Left ventricle myocardium inferior (tissue), 1 donor: ENCODE results near the gene SACM1L. TPM values are rescaled to one million over a fixed set of nuclear protein-coding genes. Genes with fewer than 3 reads are reported as not detected.
A peak's percentile ranks its signal among the peaks of the same experiment; 100 is the strongest.

Source experiments
- DNase-seq: peaks from one replicate; pipeline ENCODE4 v3.0.0-alpha.2; 2020
- H3K27ac ChIP-seq: fragments of 200-600 bp; replicated peaks from 2 replicates; pipeline ENCODE4 v1.8.0; 2021
- H3K27me3 ChIP-seq: fragments of 200-600 bp; 2 replicates; pipeline ENCODE4 v1.8.0; 2021; ENCODE audit warnings: low read depth
- H3K36me3 ChIP-seq: fragments of 200-600 bp; 2 replicates; pipeline ENCODE4 v1.8.0; 2021
- H3K4me1 ChIP-seq: fragments of 200-600 bp; 2 replicates; pipeline ENCODE4 v1.8.0; 2021
- H3K4me3 ChIP-seq: fragments of 200-600 bp; 2 replicates; pipeline ENCODE4 v1.8.0; 2021; ENCODE audit warnings: mild to moderate bottlenecking, moderate library complexity
- H3K9me3 ChIP-seq: fragments of 200-600 bp; replicated peaks from 2 replicates; pipeline ENCODE4 v1.8.0; 2021
- CTCF ChIP-seq: fragments of 200-600 bp; IDR thresholded peaks from 2 replicates; pipeline ENCODE4 v1.8.0; 2021; ENCODE audit warnings: antibody characterized with exemption, mild to moderate bottlenecking, borderline replicate concordance
- intact Hi-C: fragments of 100-400 bp; cut with micrococcal nuclease; formaldehyde crosslinking; loops from one replicate; pipeline ENCODE4 v1.11.0; 2022
- long read RNA-seq: library from polyadenylated mRNA; unstranded; transcript quantifications from one replicate; pipeline ENCODE4 v2.0.0, GENCODE V29; 2021
- total RNA-seq: library from RNA; stranded (reverse); fragmentation: NEBNext Ultra II Directional; extraction: Animal tissue kit (Norgen Biotek cat#: 25700); gene quantifications from one replicate; pipeline ENCODE4 v1.2.1, GENCODE V29; 2021
- donor health status: DM: no; HTN: yes; CAD: no; lungs with severe emphysema.

The SACM1L gene
- 20.9 TPM for total RNA-seq
- long read RNA-seq, transcript SACM1L-201 (20 exons, 3,723 nt): major isoform, 40 of 49 reads
- long read RNA-seq, partial matches to known transcripts: 3 of 49 reads
- long read RNA-seq, other reads (novel, unspliced or antisense): 5 of 49 reads

DNA sequence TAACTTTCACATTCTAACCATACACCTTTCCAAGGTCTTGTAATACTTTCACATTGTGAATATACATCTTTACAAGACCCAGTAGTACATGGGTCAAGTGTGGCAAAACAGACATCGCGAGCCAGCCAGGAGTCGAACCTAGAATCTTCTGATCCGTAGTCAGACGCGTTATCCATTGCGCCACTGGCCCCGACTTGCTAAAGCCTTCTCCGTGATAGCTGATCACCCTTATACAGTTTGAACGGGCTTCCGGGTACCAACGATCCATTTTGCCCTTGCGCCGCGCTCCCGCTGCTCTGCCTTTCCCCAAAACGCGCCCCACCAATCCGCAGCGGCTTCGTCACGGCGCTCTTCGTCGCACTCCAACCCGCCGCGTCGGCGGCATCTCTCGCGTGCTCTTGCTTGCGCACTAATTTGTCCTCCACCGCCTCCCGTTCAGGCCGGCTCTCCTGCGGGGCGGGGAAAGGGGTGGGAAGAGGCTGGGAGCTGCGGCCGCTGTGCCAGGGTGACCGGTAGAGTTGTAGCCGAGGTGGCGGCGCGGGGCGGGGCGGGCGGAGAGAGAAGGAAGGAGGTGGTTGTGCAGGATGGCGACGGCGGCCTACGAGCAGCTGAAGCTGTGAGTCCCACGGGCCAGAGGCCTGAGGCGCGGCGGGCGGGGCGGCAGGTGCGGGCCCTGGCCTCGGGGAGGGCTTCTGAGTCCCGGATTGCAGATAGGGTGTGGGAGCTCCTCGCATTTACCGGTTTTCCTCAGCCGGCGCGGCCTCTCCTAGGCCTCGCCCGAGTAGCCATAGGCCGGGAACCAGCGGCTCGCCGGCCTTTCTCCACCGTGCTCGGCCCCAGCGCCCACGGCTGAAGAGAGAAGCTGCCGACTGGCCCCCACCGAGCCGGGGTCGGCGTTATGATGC, at the start of gene SACM1L:
Gene SACM1L (plus strand): TSS at position 515 of the 905 bp plus-strand sequence. CDS start 70 bp downstream, at position 585.
- no peak for TF ChIP-seq CTCF
- H3K9me3 ChIP-seq: no peaks in the 10 kb centered on the region
- intact Hi-C loops: no loop called here
- peaks cover 7% of the 10 kb centered on the region for H3K36me3 ChIP-seq
- H3K27me3 ChIP-seq: no peaks in the 10 kb centered on the region
- H3K4me3 ChIP-seq: peak within 1 kb of the TSS; percentile 72
- peak within 1 kb of the TSS; percentile 86 for H3K27ac ChIP-seq
- H3K4me1 ChIP-seq: peaks cover 75% of the 10 kb centered on the region
- peak; percentile 98 for DNase-seq

GRCh38 chr3:45640091-45640507, 49.1 kb upstream of the SACM1L start:
- no peak for DNase-seq
- no peaks in the 10 kb centered on the region for H3K9me3 ChIP-seq
- H3K4me1 ChIP-seq: peaks cover 69% of the 10 kb centered on the region
- H3K4me3 ChIP-seq: no peak overlapping the region
- H3K27ac ChIP-seq: no peak overlapping the region
- no peaks in the 10 kb centered on the region for H3K27me3 ChIP-seq
- intact Hi-C loops: no loop called here
- TF ChIP-seq CTCF: no peak
- peaks cover 22% of the 10 kb centered on the region for H3K36me3 ChIP-seq

DNA sequence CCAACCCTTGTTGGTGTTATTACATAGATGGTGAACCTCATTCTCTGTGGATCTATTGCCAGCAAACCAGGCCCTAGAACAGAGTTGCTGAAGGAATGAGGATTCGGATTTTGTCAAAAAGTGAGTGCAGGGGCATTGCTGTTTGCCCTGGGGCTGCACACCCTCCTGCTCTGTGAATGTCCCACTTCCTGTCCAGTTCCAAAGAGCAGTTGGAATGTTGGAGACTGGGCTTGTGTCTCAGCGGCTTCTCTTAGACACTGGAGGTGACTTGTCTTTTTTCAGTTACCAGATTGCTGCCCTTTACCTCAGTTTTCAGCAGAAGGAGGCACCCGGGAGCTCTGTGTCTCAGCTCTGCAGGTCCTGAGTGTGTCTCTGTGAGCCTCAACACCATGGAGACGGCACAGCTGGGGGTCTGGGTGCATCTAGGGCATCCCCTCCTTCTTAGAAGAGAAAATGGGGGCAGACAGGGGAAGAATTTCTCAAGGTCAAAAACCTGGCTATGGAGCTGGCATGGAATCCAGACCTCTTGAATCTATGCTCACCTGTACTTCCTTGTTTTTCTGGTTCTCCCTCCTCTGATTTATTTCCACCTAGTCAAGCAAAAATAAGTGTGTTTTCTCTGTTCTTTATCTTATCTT, 48.4 kb upstream of the SACM1L start:
- no peak for DNase-seq
- no peak for TF ChIP-seq CTCF
- Histone ChIP-seq H3K9me3 (no peaks in the 10 kb centered on the region), H3K36me3 (peaks cover 22% of the 10 kb centered on the region), H3K4me1 (peaks cover 70% of the 10 kb centered on the region), H3K27ac (no peak overlapping the region), H3K27me3 (no peaks in the 10 kb centered on the region), H3K4me3 (no peak overlapping the region)
- intact Hi-C loops: no loop called here

- Histone ChIP-seq H3K4me3 (no peak overlapping the region), H3K4me1 (peaks cover 79% of the 10 kb centered on the region), H3K36me3 (peaks cover 13% of the 10 kb centered on the region), H3K9me3 (no peaks in the 10 kb centered on the region), H3K27ac (no peak overlapping the region), H3K27me3 (no peaks in the 10 kb centered on the region)
- intact Hi-C loops: no loop called here
- no peak for TF ChIP-seq CTCF
- DNase-seq: no peak
Observed at GRCh38 chr3:45641756-45642155, 47.4 kb upstream of the SACM1L start.

DNA sequence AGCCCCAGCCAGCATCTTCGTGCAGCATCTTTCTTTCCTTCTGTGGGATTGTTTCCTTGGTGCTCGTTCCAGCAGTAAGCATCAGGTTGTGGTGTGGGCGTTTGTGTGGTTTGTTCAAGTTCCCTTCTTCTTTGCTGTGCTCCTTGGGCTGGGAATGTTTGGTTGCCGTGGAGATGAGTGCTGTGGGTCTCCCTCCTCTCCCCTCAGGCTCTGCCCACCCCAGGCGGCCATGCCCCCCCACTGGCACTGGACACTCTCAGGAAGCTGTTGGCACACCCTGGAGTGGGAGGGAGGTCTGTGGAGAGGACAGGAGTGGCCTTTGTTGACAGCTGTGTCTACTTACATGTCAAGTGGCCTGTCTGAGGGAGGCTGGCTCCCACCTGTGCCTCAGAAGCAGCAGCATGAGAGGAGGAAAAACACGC, 46.5 kb upstream of the SACM1L start:
- no peak for TF ChIP-seq CTCF
- H3K4me3 ChIP-seq: no peak overlapping the region
- peaks cover 5% of the 10 kb centered on the region for H3K36me3 ChIP-seq
- H3K27ac ChIP-seq: peak overlapping the region; percentile 10
- DNase-seq: no peak
- H3K4me1 ChIP-seq: peaks cover 89% of the 10 kb centered on the region
- no peaks in the 10 kb centered on the region for H3K27me3 ChIP-seq
- H3K9me3 ChIP-seq: no peaks in the 10 kb centered on the region
- intact Hi-C loops: no loop called here
